Esophagus squamous epithelium (tissue), 4 donors: ENCODE data around the gene SLC11A1.

Experiments used
- POLR2A ChIP-seq, 4 donors: fragments of 450-650 bp; IDR thresholded peaks; one replicate each; pipeline ENCODE4 v1.6.1; 2017; ENCODE audit warnings: antibody characterized with exemption in 4 of 4, mild to moderate bottlenecking in 4 of 4, moderate library complexity in 3 of 4
- TF ChIP-seq, protein P1 (sequence below), 6 experiments: fragments of 450-650 bp in 4 of 6; fragments of 200-600 bp in 2 of 6; sonication (generic) in 2 of 6; IDR thresholded peaks; one replicate each; pipeline ENCODE4 v1.5.1; 2016 to 2019; ENCODE audit warnings: antibody characterized with exemption in 6 of 6, mild to moderate bottlenecking in 4 of 6, moderate library complexity in 4 of 6

DNA sequence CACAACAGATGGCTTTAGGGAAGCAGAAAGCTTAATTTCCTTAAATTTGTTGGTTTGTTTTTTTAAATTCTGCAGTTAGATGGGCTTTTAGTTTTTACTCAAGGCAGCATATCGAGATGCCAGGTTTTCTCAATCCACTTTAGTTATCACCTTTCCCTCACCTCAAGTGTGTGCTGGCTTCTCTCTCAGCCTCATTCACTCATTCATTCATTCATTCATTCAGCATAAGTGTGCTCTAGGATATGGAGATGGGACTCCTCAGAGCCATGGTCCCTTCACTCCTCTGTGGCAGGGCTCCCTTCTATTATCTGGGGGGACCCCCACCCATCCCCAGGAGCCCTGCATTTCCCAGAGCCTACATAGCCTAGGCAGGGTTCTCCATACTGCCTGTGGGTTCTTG, 55.9 kb downstream of the SLC11A1 start:
- TF ChIP-seq, protein P1, sequence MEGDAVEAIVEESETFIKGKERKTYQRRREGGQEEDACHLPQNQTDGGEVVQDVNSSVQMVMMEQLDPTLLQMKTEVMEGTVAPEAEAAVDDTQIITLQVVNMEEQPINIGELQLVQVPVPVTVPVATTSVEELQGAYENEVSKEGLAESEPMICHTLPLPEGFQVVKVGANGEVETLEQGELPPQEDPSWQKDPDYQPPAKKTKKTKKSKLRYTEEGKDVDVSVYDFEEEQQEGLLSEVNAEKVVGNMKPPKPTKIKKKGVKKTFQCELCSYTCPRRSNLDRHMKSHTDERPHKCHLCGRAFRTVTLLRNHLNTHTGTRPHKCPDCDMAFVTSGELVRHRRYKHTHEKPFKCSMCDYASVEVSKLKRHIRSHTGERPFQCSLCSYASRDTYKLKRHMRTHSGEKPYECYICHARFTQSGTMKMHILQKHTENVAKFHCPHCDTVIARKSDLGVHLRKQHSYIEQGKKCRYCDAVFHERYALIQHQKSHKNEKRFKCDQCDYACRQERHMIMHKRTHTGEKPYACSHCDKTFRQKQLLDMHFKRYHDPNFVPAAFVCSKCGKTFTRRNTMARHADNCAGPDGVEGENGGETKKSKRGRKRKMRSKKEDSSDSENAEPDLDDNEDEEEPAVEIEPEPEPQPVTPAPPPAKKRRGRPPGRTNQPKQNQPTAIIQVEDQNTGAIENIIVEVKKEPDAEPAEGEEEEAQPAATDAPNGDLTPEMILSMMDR (IDR thresholded peaks at IDR 0.05) = no peak
- TF ChIP-seq POLR2A (IDR thresholded peaks at IDR 0.05) = no peak
